HG02852 (cell line): Measurements from ENCODE around the gene MON1B.
"Not testable (repeated sequence)": the region's sequence is repeated elsewhere in the genome, so short reads cannot be mapped to it uniquely, and the experiment has no call there.

Experiments used
- ATAC-seq: cut with Tn5 transposase; IDR thresholded peaks from one replicate; pipeline ENCODE4 v1.9.1; 2021; ENCODE audit warnings: mild to moderate bottlenecking, moderate library complexity; ENCODE audit not compliant: unreplicated experiment

The MON1B gene

GRCh38 chr16:77238593-77238992 is 47.6 kb downstream of the MON1B start:
- no peak for ATAC-seq

GRCh38 chr16:77242471-77242870 is 51.5 kb downstream of the MON1B start:
- ATAC-seq, result not testable (repeated sequence)

- ATAC-seq, result no peak
These were observed 55.2 kb downstream of the MON1B start for GRCh38 chr16:77246150-77246549.

DNA sequence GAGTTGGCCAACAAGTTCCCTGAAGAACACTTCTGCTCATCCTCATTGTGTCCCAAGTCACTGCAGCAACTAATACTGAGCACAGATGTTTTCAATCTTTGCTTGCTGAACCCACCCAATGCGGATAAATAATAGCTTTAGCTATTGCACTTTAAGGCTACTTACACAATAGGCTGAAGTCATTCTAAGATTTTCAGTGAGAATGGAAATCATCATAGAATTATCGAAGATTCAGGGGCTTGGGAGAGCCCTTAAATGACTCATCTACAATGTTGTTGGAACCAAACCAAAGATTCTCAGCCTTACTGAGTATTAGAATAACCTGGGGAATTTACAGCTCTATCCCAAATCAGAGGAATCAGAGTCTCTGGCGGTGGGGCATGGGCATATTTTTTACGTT is 59.4 kb downstream of the MON1B start:
- no peak for ATAC-seq
